OCI-LY1 (cell line): Measurements from ENCODE around the gene CPSF7.

Experiments used
- EZH2 ChIP-seq: fragments of 200-600 bp; sonication (generic), shearing (Covaris generic); IDR thresholded peaks from 2 replicates; pipeline ENCODE4 v1.8.0; 2017; ENCODE audit warnings: borderline replicate concordance, mixed run types, mild to moderate bottlenecking, antibody characterized with exemption, low read length, moderate library complexity, mixed read lengths
- TF ChIP-seq, protein P1 (sequence below): fragments of 200-600 bp; sonication (generic), shearing (Covaris generic); IDR thresholded peaks from 2 replicates; pipeline ENCODE4 v1.5.1; 2017; ENCODE audit warnings: mild to moderate bottlenecking, antibody characterized with exemption, low read length, moderate library complexity, mixed read lengths

- TF ChIP-seq, protein P1, sequence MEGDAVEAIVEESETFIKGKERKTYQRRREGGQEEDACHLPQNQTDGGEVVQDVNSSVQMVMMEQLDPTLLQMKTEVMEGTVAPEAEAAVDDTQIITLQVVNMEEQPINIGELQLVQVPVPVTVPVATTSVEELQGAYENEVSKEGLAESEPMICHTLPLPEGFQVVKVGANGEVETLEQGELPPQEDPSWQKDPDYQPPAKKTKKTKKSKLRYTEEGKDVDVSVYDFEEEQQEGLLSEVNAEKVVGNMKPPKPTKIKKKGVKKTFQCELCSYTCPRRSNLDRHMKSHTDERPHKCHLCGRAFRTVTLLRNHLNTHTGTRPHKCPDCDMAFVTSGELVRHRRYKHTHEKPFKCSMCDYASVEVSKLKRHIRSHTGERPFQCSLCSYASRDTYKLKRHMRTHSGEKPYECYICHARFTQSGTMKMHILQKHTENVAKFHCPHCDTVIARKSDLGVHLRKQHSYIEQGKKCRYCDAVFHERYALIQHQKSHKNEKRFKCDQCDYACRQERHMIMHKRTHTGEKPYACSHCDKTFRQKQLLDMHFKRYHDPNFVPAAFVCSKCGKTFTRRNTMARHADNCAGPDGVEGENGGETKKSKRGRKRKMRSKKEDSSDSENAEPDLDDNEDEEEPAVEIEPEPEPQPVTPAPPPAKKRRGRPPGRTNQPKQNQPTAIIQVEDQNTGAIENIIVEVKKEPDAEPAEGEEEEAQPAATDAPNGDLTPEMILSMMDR, result no peak
- no peak for TF ChIP-seq EZH2
Observed at GRCh38 chr11:61413496-61413895, 16.3 kb downstream of the CPSF7 start.
